HepG2 (cell line): ENCODE measurements around the gene TBCD.

ENCODE experiments used
- BHLHE40 ChIP-seq: IDR thresholded peaks from 2 replicates; pipeline ENCODE4 v1.6.1; 2011; ENCODE audit warnings: low read length, improper control_type of control experiment
- CBX5 ChIP-seq: sonication (generic); formaldehyde crosslinking; IDR thresholded peaks from 2 replicates; pipeline ENCODE4 v1.4.0; 2020; ENCODE audit warnings: missing genetic modification reagents, borderline replicate concordance
- CTCF ChIP-seq: sonication (generic); formaldehyde crosslinking; IDR thresholded peaks from 2 replicates; pipeline ENCODE4 v1.5.0; 2020; ENCODE audit warnings: mild to moderate bottlenecking, missing genetic modification reagents, moderate library complexity
- FOXM1 ChIP-seq: sonication (generic); formaldehyde crosslinking; IDR thresholded peaks from 2 replicates; pipeline ENCODE4 v1.5.0; 2020; ENCODE audit warnings: missing genetic modification reagents
- KDM4B ChIP-seq: sonication (generic); formaldehyde crosslinking; IDR thresholded peaks from 2 replicates; pipeline ENCODE4 v1.4.0; 2020; ENCODE audit warnings: missing genetic modification reagents
- POLR2A ChIP-seq, 2 experiments: IDR thresholded peaks; 2 replicates each; pipeline ENCODE4 v1.6.1; 2011; ENCODE audit warnings: low read depth in 2 of 2, low read length in 2 of 2, mild to moderate bottlenecking in 1 of 2, moderate library complexity in 1 of 2; ENCODE audit not compliant: insufficient read depth in 1 of 2
- TEAD2 ChIP-seq: sonication (generic); formaldehyde crosslinking; IDR thresholded peaks from 2 replicates; pipeline ENCODE4 v1.9.0; 2021; ENCODE audit warnings: missing genetic modification reagents
- ZBTB33 ChIP-seq: sonication (generic); formaldehyde crosslinking; IDR thresholded peaks from 2 replicates; pipeline ENCODE4 v1.4.0; 2020; ENCODE audit warnings: missing genetic modification reagents
- ZBTB40 ChIP-seq, 2 experiments: fragments of 450-650 bp in 1 of 2; sonication (generic) in 1 of 2; formaldehyde crosslinking in 1 of 2; IDR thresholded peaks; 2 replicates each; pipeline versions ENCODE4 v1.6.1 to v1.8.0; 2016 to 2022; ENCODE audit warnings: antibody characterized with exemption in 1 of 2, mild to moderate bottlenecking in 1 of 2, missing genetic modification reagents in 1 of 2
- ZSCAN20 ChIP-seq: sonication (generic); formaldehyde crosslinking; IDR thresholded peaks from 2 replicates; pipeline ENCODE4 v1.4.0; 2020; ENCODE audit warnings: missing genetic modification reagents, mild to moderate bottlenecking, borderline replicate concordance

GRCh38 chr17:82948081-82948511 is 196.2 kb downstream of the TBCD start:
- TF ChIP-seq KDM4B (no peak), CBX5 (no peak), BHLHE40 (no peak), ZBTB33 (CRISPR knock-in tag) (no peak), CTCF (no peak), ZSCAN20 (no peak), TEAD2 (no peak), ZBTB40 (IDR thresholded peaks at IDR 0.05) (no peak), ZBTB40 (CRISPR knock-in tag; IDR thresholded peaks at IDR 0.05) (no peak), POLR2A (IDR thresholded peaks at IDR 0.05; ENCODE audit: insufficient read depth in 1 of 2, low read depth in 2 of 2, low read length in 2 of 2) (0 out of 4 replicates have a peak, but pooled peaks of 1 of the 2 experiments have one; percentile 17), FOXM1 (no peak)
